ENCODE results near the gene RPS13.
"Not testable (repeated sequence)": the region's sequence is repeated elsewhere in the genome, so short reads cannot be mapped to it uniquely, and the experiment has no call there.

The RPS13 gene

DNA sequence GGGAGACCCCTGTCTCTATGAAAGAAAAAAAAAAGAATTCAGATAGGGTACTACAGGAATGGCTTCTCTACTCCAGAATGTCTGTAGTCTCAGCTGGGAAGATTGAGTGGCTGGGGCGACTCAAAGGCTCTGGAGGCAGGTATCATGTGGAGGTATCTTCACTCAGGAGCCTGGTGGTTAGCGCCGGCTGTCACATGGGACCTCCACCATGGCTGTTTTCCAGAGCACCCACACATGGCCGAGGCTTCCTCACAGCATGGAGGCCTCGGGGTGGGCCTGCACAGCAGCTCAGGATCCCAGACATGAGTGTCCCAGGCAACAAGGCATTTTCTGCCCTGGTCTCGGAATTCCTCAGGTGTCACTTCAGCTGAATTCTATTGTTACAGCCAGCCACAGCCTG, 10.1 kb downstream of the RPS13 start:
- no peak for TF ChIP-seq ZNF274 (IDR thresholded peaks at IDR 0.05; ENCODE audit: low read depth, low read length)

GRCh38 chr11:17066691-17067090, 10.8 kb downstream of the RPS13 start:
- no peak overlapping the region for H3K4me3 ChIP-seq (ENCODE audit: low read length)
- no peak for TF ChIP-seq ZNF274 (IDR thresholded peaks at IDR 0.05; ENCODE audit: low read depth, low read length)

More for the DNA sequence above, 10.1 kb downstream of the RPS13 start:
- no peak overlapping the region for H3K4me3 ChIP-seq (ENCODE audit: low read length)

GRCh38 chr11:17063171-17064002, 14.1 kb downstream of the RPS13 start:
- H3K4me3 ChIP-seq (ENCODE audit: low read length) = no peak overlapping the region
- TF ChIP-seq ZNF274 (IDR thresholded peaks at IDR 0.05; ENCODE audit: low read depth, low read length) = no peak

GRCh38 chr11:17051146-17051545, 26.3 kb downstream of the RPS13 start:
- not testable (repeated sequence) for H3K4me3 ChIP-seq (ENCODE audit: low read length)

DNA sequence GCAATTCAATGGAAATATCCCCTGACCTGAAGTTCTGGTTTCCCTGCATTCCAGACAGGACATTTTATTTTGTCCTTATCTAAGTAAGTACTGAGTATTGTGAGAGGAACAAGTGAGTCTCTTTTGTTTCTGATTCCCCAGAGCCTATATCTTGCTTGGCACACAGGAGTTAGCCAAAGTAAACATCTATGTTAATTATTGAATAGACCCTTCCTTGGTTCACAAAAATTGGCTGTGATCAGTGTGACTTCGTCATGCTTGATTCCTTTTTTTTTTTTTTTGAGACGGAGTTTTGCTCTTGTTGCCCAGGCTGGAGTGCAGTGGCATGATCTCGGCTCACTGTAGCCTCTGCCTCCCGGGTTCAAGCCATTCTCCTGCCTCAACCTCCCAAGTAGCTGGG, 29.0 kb downstream of the RPS13 start:
- H3K4me3 ChIP-seq (ENCODE audit: low read length) = not testable (repeated sequence)

GRCh38 chr11:17046690-17047089, 30.8 kb downstream of the RPS13 start:
- TF ChIP-seq ZNF274 (IDR thresholded peaks at IDR 0.05; ENCODE audit: low read depth, low read length) = no peak
- H3K4me3 ChIP-seq (ENCODE audit: low read length) = no peak overlapping the region

GRCh38 chr11:17036666-17037658, 40.5 kb downstream of the RPS13 start:
- no peak overlapping the region for H3K4me3 ChIP-seq (ENCODE audit: low read length)
- TF ChIP-seq ZNF274 (IDR thresholded peaks at IDR 0.05; ENCODE audit: low read depth, low read length) = no peak

DNA sequence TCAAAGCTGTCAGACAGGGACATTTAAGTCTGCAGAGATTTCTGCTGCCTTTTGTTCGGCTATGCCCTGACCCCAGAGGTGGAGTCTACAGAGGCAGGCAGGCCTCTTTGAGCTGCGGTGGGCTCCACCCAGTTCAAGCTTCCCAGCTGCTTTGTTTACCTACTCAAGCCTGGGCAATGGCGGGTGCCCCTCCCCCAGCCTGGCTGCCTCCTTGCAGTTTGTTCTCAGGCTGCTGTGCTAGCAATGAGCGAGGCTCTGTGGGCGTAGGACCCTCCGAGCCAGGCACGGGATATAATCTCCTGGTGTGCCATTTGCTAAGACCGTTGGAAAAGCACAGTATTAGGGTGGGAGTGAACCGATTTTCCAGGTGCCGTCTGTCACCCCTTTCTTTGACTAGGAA, 43.4 kb downstream of the RPS13 start:
- not testable (repeated sequence) for H3K4me3 ChIP-seq (ENCODE audit: low read length)

- TF ChIP-seq ZNF274 (IDR thresholded peaks at IDR 0.05; ENCODE audit: low read depth, low read length) = no peak
- H3K4me3 ChIP-seq (ENCODE audit: low read length) = no peak overlapping the region
These were observed 50.9 kb downstream of the RPS13 start for GRCh38 chr11:17026487-17027082.

- no peak overlapping the region for H3K4me3 ChIP-seq (ENCODE audit: low read length)
- TF ChIP-seq ZNF274 (IDR thresholded peaks at IDR 0.05; ENCODE audit: low read depth, low read length) = no peak
These were observed 52.5 kb downstream of the RPS13 start for GRCh38 chr11:17024924-17025323.
